Measurements from ENCODE around the gene PLOD1.

Gene PLOD1

GRCh38 chr1:11940260-11940921 is 5.9 kb downstream of the PLOD1 start:
- DNase-seq = no peak

DNA sequence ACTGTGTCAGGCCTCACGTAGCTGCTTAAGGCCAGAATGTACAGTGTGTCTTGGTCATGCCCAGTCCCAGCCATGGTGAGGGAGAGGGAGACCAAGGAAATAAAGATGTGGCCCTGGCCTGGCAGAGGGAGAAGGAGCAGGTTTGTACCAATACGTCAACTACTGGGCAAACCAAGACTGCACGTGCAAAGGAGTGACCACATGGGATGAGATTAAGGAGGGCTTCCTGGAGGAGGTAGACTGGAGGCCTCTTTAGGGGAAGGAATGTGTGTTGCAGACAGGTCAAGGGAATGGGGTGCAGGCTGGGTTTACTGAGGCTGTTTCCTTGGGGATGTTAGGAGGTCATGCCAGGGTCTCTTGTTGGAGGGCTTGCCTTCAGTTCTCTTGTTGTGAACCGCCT is 7.8 kb downstream of the PLOD1 start:
- DNase-seq = no peak

DNA sequence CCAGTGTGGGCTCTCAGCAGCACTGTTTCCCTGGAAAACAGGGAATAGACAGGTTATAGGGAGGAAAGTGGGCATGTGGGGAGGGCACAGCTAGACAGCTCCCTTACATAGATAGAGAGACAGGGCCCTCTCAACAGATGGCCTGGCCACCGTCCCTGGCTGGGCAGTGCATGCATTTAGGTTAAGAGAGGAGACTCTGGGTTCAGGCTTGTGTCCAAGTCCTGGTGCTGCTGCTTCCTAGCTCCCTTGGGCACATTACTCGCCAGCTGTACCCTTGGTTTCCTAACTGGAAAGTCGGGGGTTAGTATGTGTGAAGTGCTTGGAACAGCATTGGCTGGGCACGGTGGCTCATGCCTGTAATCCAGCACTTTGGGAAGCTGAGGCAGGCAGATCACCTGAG is 9.1 kb downstream of the PLOD1 start:
- no peak for DNase-seq

DNA sequence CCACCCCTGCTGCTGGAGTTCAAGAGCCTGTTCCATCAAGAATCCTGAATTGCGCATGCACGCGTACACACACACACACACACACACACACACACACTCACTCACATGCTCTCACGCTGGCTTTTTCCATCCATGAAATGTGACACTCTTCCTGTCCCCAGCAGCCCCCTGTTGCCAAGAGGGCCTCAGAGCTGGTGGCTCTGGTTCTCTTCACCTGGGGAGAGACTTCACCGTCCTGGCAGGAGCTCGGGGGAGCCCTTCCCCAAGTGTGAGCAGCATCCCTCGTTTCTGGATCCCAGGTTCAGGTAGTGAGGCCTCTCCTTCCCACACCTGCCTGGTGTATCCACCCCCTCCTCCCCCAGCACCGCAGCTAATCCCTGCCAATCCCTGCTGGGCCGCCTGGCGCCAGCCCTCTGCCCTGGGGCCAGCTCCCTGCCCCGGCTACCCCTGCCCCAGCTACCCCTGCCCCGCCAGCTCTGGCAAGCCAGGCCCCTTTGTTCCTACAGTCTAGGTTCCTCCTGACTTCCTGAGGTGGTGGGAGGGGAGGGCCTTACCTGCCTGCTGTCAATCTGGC is 9.9 kb downstream of the PLOD1 start:
- no peak for DNase-seq

- no peak for DNase-seq
Measured at GRCh38 chr1:11946647-11947046, 12.1 kb downstream of the PLOD1 start.

DNA sequence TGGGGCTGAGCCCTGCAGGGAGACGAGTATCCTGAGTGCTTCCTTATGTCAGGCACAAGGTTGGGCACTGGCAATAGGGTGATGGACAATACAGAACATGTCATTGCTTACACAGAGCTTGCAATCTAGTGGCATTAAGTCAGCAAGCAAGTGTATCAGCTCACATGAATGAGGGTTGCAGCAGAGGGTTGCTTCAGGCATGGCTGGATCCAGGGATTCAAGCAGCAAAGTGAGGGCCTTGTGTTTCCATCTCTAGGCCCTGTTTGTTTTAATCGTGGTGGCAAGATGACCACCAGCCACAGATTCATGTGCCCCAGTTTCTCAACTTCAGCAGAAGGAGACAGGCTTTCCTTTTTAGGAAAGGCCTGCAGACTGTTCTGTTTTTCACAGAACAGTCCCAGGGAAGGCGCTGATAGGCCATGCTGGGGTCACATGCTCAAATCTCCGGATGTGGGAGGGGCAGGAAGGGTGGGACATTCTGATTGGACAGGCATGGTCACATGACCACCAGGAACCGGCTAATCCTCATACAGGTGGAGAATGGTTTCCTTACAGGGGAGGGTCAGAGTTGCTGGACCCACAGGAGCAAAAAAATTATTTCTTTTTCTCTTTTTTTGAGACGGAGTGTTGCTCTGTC is 14.4 kb downstream of the PLOD1 start:
- no peak for DNase-seq

DNA sequence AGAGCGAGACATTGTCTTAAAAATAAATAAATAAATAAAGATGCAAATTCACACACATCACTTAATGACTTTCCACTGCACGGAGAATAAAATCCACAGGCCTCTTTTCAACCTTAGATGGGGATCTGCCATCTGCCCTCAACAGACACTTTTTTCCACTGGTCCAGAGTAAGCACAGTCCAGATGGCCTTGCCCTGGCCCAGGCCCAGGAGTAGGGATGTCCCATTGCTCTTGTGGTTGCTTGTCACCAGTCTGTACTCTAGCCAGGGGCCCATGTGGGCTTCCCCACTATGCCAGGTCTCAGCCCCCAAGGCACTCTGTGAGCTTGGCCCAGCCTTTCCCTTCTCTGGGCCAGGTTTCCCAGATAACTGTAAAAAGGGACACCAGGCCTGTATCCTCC is 17.4 kb downstream of the PLOD1 start:
- DNase-seq = no peak

- DNase-seq = no peak
Measured at GRCh38 chr1:11952455-11953109, 18.1 kb downstream of the PLOD1 start.

GRCh38 chr1:11955221-11955620 is 20.7 kb downstream of the PLOD1 start:
- DNase-seq = no peak

- DNase-seq = no peak
Measured at GRCh38 chr1:11957398-11957797, 22.9 kb downstream of the PLOD1 start.

DNA sequence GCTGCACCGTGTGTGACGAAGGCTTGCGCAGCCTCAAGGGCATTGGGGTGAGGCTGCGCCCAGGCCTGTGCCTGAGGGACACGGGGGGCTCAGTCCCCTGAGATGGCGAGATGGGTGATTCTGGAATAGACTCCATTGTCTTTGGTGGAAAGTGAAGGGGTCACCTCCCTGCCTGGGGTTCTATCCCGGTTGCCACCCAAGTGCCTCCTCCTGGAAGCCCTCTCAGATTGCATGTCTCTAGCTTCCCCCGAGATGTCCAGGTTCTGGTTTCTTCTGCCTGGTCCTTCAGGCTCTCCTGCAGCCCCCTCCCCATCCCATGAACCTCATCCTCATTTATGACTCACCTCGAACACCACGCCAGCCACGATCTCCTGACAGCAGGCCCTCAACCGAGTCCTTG is 23.4 kb downstream of the PLOD1 start:
- no peak for DNase-seq

GRCh38 chr1:11960276-11960675 is 25.8 kb downstream of the PLOD1 start:
- no peak for DNase-seq

DNA sequence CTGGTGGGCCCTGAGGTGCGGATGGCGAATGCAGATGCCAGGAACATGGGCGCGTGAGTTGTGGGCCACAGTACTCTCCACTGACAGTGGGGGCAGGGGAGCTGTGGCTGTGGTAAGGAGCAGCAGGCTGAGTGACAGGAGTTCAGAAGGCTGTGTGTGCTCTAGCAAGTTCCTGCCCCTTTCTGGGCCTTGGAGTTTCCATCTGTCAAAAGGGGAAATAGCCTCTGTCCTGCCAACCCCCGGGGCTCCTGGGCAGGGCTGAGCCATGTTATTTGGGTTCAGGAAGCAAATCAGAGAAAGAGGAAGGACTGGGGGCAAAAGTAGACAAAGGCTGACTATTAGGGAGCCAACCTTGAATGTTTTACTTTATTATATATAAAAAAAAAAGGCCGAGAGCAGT is 26.2 kb downstream of the PLOD1 start:
- no peak for DNase-seq

GRCh38 chr1:11961230-11961629 is 26.7 kb downstream of the PLOD1 start:
- DNase-seq = no peak

DNA sequence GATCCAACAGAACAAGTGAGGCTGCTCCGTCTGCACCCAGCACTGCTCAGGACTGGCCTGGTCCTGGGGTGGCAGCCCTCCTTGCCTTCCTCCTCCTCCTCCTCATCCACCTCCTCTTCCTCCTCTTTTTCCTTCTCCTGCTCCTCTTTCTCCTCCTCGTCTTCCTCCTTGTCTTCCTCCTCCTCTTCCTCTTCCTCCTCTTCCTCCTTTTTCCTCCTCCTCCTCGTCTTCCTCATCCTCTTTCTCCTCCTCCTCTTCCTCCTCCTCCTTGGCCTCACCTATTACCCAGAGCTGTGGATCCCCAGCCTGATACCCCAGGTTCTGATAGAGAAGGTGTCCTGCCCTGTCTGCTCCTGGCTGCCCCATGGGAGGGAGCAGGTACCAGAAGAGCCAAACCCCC is 29.1 kb downstream of the PLOD1 start:
- DNase-seq = no peak

GRCh38 chr1:11964656-11965055 is 30.1 kb downstream of the PLOD1 start:
- DNase-seq = no peak

DNA sequence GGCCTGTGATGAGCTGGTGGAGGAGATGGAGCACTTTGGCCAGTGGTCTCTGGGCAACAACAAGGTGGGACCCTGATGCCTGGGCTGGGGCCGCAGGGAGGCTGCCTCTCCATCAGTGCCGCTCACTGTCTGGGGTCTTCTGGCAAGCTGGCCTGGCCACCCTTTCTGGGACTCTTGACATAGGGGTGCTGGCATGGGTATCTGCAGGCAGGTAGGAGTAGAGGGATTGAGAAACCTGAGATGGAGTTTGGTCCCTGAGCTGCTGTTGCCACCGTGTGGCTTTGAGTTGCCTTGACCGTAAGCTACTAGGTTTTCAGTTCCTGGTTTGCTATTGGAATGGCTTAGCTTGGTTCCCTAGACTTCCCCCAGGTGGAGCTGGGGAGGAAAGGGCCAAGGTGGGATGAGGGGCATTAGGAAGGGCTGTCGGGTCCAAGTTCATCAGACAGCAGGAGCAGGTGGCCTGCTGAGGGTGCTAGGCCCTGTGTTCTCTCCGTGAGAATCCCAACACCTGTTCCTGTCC is 32.6 kb downstream of the PLOD1 start:
- DNase-seq = no peak

DNA sequence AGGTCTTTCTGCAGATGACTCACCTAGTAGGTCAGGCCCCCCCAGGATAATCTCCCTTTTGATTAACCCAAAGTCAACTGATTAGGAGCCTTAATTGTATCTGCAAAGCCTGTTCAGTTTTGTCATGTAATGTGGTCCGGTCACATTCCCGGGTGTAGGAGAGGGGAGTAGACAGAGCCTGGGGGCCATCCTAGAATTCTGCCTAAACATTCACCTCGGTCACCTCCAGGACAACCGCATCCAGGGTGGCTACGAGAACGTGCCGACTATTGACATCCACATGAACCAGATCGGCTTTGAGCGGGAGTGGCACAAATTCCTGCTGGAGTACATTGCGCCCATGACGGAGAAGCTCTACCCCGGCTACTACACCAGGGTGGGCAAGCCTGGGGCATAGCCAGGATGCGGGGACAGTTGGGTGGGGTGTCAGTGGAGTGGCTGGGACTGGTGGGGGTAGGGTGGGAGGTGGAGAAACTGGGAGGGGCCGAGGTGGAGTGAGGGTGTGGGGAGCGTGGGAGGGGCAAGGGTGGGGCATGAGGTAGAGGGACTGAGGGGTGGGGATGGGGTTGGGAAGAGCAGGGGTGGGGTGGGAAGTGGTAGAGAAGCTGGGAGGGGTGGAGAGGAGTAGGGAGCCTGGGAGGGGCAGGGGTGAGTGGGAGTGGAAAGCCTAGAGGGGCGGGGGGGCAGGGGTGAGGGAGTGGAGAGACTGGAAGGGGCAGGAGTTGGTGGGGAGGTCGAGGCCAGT is 36.1 kb downstream of the PLOD1 start:
- DNase-seq = no peak

DNA sequence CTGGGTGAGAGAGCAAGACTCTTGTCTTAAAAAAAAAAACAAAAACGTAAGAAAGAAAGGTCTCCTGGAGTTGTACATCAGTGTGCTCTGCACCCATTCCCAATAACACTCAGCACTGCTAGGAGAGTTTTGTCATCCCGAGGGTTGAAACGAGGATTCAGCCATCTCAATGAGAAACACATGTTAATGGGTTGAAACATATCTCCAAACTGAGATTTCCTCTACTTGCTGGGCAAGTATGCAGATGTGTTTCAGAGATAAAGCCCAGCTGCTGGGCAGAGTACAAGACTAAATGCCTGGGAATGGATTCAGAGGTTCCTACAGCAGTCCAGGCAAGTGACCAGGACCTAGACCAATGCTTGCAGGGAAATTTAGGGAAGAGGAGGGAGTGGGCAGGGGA is 43.1 kb downstream of the PLOD1 start:
- no peak for DNase-seq

DNA sequence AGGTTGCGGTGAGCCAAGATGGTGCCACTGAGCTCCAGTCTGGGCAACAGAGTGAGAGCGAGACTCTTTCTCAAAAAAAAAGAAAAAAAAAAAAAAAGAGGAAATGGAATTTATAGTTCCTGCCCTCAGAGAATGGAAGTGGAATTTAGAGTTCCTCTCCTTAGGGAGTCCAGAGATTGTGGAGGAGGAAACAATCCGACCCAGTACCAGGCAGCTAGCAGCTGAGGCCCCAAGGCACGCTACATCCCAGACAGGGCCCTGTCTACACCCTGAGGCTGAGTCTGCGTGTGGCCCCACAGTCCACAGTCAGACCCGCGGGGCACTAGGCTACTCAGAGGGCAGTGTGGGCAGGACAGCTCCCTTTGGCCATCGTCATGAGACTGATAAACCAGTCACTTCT is 43.8 kb downstream of the PLOD1 start:
- no peak for DNase-seq

- no peak for DNase-seq
Measured at GRCh38 chr1:11979028-11979850, 44.7 kb downstream of the PLOD1 start.
